Subcutaneous abdominal adipose tissue (tissue), 5 donors: ENCODE data around the gene DNAAF1.
"Not testable (repeated sequence)": the region's sequence is repeated elsewhere in the genome, so short reads cannot be mapped to it uniquely, and the experiment has no call there.

Experiments used
- H3K27ac ChIP-seq: one replicate; pipeline ENCODE4 v1.7.0; 2013; ENCODE audit warnings: low read depth, mild to moderate bottlenecking, inconsistent platforms, low read length, moderate library complexity
- H3K27me3 ChIP-seq, 5 donors: one replicate each; pipeline ENCODE4 v1.7.0; 2013; ENCODE audit warnings: low read length in 5 of 5, inconsistent platforms in 1 of 5; ENCODE audit not compliant: control insufficient read depth in 5 of 5, insufficient read depth in 4 of 5
- H3K36me3 ChIP-seq, 5 donors: one replicate each; pipeline ENCODE4 v1.7.0; 2013; ENCODE audit warnings: low read length in 5 of 5; ENCODE audit not compliant: control insufficient read depth in 5 of 5, insufficient read depth in 5 of 5
- H3K4me1 ChIP-seq, 5 donors: one replicate each; pipeline ENCODE4 v1.7.0; 2013; ENCODE audit warnings: low read length in 5 of 5, mild to moderate bottlenecking in 3 of 5, moderate library complexity in 1 of 5; ENCODE audit not compliant: control insufficient read depth in 5 of 5, insufficient read depth in 5 of 5
- H3K4me3 ChIP-seq, 5 donors: one replicate each; pipeline ENCODE4 v1.7.0; 2013; ENCODE audit warnings: low read length in 5 of 5, low read depth in 1 of 5
- H3K9ac ChIP-seq, 5 donors: one replicate each; pipeline ENCODE4 v1.7.0; 2013; ENCODE audit warnings: low read length in 5 of 5, mild to moderate bottlenecking in 4 of 5, moderate library complexity in 3 of 5
- H3K9me3 ChIP-seq, 5 donors: one replicate each; pipeline ENCODE4 v1.7.0; 2013; ENCODE audit warnings: low read length in 5 of 5; ENCODE audit not compliant: control insufficient read depth in 5 of 5
- donor health status: healthy.
- donor health status: healthy.
- donor health status: healthy.
- donor health status: healthy.
- donor health status: healthy.

Gene DNAAF1

DNA sequence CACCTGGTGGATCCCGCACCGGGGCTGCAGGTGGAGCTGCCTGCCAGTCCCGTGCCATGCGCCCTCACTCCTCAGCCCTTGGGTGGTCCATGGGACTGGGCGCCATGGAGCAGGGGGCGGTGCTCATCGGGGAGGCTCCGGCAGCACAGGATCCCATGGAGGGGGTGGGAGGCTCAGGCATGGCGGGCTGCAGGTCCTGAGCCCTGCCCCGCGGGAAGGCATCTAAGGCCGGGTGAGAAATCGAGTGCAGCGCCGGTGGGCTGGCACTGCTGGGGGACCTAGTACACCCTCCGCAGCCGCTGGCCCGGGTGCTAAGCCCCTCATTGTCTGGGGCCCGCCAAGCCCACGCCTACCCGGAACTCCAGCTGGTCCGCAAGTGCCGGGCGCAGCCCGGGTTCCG, 59.4 kb downstream of the DNAAF1 start:
- not testable (repeated sequence) for H3K9me3 ChIP-seq, H3K36me3 ChIP-seq, H3K4me1 ChIP-seq, H3K4me3 ChIP-seq, H3K27me3 ChIP-seq, H3K27ac ChIP-seq, H3K9ac ChIP-seq

DNA sequence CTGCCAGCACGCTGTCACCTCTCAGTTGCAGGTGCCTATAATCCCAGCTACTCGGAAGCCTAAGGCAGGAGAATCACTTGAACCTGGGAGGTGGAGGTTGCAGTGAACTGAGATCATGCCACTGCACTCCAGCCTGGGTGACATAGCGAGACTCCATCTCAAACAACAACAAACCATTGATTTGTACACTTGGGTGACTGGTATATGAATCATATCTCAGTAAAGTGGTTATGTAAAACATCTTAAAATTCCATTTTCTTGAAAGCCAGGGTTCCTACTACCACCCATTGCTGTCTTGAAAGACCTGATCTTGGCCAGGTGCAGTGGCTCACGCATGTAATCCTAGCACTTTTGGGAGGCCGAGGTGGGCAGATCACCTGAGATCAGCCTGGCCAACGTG, 60.0 kb downstream of the DNAAF1 start:
- H3K4me3 ChIP-seq, H3K4me1 ChIP-seq, H3K9ac ChIP-seq, H3K27ac ChIP-seq, H3K9me3 ChIP-seq, H3K36me3 ChIP-seq, H3K27me3 ChIP-seq: not testable (repeated sequence)

DNA sequence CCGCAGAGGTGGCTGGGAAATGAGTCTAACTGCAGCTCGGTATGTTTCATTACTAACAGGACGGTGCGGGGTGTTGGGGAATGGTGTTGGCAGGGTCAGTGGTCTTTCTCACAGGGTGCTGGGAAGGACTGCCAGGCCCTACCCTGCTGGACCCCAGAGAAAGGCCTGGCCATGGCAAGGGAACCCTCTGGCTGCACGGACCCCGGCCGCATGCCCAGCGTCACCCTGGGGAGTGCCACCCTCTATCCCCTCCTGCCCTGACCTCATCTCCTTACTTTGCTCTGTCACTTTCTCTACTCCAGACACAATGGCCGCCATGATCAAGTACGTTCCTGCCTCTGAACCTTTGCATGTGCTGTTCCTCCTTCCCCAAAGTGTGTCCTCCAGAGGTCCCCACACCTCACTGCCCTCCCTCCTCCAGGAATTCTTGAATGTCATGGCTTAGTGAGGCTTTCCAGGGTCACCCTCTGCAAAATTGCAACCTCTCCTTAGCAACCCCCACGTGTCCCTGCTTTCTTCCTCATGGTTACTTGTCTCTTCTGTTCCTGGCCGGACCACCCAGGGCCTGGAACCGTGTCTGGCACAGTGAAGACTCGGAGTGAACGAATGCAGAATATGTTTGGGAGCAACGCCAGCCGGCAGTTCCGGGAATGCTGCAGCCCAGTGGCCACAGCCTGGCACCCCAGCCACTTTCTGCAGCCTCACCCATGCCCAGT, 61.0 kb downstream of the DNAAF1 start:
- no peaks in the 10 kb centered on the region for H3K36me3 ChIP-seq
- H3K9me3 ChIP-seq, result no peaks in the 10 kb centered on the region
- H3K4me3 ChIP-seq, result no peak overlapping the region
- no peak overlapping the region for H3K9ac ChIP-seq
- no peak overlapping the region for H3K27ac ChIP-seq
- no peaks in the 10 kb centered on the region for H3K4me1 ChIP-seq
- peaks cover 0 to 2% (median 0%) of the 10 kb centered on the region in 5 donors for H3K27me3 ChIP-seq

DNA sequence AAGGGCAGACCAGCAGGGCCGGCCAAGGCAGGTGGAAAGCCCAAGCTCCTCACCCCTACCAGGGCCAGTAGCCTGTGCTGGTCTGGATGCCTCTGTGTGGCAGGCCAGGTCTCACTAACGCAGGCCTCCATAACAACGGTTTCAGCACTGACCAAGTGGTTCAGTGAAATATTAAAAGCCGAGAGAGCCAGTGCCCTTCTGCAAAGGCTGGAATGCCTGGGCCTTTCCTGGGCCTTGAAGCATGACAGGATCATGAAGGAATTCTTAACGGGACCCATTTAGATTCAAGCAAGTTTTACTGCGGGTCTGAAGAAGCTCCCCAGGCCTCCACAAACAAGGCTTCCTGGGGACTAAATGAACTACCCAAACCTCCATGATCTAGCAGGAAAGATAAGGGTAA, 62.1 kb downstream of the DNAAF1 start:
- H3K9ac ChIP-seq, result no peak overlapping the region
- no peaks in the 10 kb centered on the region for H3K4me1 ChIP-seq
- H3K36me3 ChIP-seq, result no peaks in the 10 kb centered on the region
- H3K9me3 ChIP-seq, result no peaks in the 10 kb centered on the region
- no peak overlapping the region for H3K4me3 ChIP-seq
- H3K27me3 ChIP-seq, result peaks cover 0 to 2% (median 0%) of the 10 kb centered on the region in 5 donors
- H3K27ac ChIP-seq, result no peak overlapping the region

DNA sequence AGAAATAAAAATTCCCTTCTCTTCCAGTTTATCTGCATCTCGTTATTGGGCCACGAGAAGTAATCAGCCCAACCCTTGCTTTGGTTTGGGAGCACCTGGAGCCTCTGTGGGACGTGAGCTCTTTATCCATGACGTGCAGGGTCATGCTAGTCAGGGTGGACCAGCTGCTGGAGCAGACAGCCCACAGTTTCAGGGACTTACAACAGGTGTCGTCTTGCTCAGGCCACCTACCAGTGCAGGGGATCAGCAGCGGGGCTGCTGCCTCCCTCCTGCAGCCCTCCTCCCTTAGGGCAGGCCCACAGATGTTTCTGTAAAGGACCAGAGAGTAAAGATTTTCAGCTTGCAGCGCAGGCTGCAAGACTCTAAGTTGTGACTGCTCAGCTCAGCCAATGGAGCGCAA, 62.8 kb downstream of the DNAAF1 start:
- H3K4me1 ChIP-seq, result no peaks in the 10 kb centered on the region
- H3K36me3 ChIP-seq, result no peaks in the 10 kb centered on the region
- H3K9me3 ChIP-seq, result no peaks in the 10 kb centered on the region
- H3K27ac ChIP-seq, result no peak overlapping the region
- H3K4me3 ChIP-seq, result no peak overlapping the region
- no peak overlapping the region for H3K9ac ChIP-seq
- peaks cover 0 to 2% (median 0%) of the 10 kb centered on the region in 5 donors for H3K27me3 ChIP-seq

DNA sequence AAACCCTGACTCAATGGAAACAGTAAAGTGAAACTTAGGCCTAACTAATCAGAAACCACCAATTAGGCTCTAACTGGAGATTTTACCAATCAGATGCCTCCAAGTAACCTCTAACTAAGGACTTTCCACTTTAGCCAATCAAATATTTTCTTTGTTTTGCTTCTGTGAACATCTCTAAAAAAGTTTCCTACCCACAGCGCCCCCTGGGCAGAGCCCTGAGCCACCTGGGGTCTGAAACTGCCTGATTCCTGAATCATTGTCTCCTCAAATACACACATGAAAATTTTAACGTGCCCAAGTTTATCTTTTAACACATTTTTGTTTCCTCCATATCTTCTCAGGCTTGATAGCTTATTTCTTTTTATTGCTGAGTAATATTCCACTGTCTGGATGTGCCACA, 64.9 kb downstream of the DNAAF1 start:
- Histone ChIP-seq H3K27me3 (peaks cover 0 to 2% (median 0%) of the 10 kb centered on the region in 5 donors), H3K27ac (no peak overlapping the region), H3K36me3 (no peaks in the 10 kb centered on the region), H3K9ac (no peak overlapping the region), H3K4me1 (peaks cover 0 to 2% (median 0%) of the 10 kb centered on the region in 5 donors), H3K9me3 (no peaks in the 10 kb centered on the region), H3K4me3 (no peak overlapping the region)

DNA sequence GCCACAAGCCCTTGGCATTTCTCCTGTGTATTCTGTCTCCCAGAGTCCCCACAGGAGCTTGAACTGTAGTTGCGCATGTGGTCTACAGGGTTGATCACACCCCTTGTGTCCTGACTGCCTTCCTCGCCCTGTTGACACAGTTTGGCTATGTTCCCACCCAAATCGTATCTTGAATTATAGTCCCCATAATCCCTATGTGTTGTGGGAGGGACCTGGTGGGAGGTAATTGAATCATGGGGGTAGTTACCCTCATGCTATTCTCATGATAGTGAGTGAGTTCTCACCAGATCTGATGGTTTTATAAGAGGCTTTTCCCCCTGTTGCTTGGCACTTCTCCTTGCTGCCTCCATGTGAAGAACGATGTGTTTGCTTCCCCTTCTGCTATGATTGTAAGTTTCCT, 67.0 kb downstream of the DNAAF1 start:
- H3K9ac ChIP-seq, result no peak overlapping the region
- peaks cover 0 to 2% (median 0%) of the 10 kb centered on the region in 5 donors for H3K4me1 ChIP-seq
- H3K4me3 ChIP-seq, result no peak overlapping the region
- H3K27me3 ChIP-seq, result no peaks in the 10 kb centered on the region
- H3K9me3 ChIP-seq, result no peaks in the 10 kb centered on the region
- H3K27ac ChIP-seq, result no peak overlapping the region
- H3K36me3 ChIP-seq, result no peaks in the 10 kb centered on the region

DNA sequence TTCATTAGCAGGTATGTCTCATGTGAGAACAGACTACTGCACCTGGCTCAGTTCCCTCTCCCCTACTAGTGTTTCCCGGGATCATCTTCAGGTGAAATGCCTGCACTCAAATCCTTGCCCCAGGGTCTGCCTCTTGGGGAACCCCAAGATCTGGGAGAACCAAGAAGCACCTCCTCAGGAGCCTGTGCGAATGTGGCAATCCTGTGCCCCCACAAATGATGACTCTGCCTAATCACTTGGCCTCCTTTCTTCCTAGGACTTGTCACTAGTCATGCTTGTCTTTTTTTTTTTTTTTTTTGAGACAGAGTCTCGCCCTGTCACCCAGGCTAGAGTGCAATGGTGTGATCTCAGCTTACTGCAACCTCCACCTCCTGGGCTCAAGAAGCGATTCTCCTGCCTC, 67.5 kb downstream of the DNAAF1 start:
- peaks cover 0 to 2% (median 0%) of the 10 kb centered on the region in 5 donors for H3K4me1 ChIP-seq
- H3K36me3 ChIP-seq, result no peaks in the 10 kb centered on the region
- H3K27ac ChIP-seq, result no peak overlapping the region

DNA sequence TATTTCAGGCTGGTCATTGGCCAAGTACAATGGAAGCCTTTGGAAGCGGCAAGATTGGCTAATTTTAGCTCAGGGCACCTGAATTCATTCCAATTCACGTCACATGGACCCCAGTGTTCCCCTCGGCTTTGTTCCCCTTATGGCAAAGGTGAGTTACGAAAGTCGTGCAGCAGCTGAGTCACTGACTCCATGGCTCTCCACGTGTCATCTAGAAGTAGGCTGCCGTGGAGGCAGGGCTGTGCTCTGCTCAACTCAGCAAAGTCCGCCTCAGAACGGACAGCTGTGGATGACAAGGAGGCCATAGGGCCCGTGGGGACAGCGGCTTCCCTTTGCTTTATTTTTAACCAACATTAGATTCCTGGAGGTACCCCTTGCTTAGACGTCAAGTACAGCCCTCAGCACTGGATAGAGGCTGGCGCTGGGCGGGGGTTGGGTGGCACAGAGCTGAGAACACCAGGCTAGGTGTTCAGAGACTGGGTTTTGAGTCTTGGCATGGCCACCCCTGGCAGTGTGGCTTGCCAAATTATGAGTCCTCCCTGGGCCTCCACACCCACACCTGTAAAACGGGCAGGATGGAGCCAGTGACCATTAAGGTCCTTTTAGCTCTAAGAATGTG, 69.5 kb downstream of the DNAAF1 start:
- Histone ChIP-seq H3K9ac (no peak overlapping the region), H3K4me1 (peaks cover 0 to 2% (median 0%) of the 10 kb centered on the region in 5 donors), H3K4me3 (no peak overlapping the region), H3K9me3 (no peaks in the 10 kb centered on the region), H3K27me3 (no peaks in the 10 kb centered on the region), H3K36me3 (no peaks in the 10 kb centered on the region), H3K27ac (no peak overlapping the region)

More for the DNA sequence above, 67.5 kb downstream of the DNAAF1 start:
- Histone ChIP-seq H3K9me3 (no peaks in the 10 kb centered on the region), H3K4me3 (no peak overlapping the region), H3K27me3 (no peaks in the 10 kb centered on the region), H3K9ac (no peak overlapping the region)

DNA sequence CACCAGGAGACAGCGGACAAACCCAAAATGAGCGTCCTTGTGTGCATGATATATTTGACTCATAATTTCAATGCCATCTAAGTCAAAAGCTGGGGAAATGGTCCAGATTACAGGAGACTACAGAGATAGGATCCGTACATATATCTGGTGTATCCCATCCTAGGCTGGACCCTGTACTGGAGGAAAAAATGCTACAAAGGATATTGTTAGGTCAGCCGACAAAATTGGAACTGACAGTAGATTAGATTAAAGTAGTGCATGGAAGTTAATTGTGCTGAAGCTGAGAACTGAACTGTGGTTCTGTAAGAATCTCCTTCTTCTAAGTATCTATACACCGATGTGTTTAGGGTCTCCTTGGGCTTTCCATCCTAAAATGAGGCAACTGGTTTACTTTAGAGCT, 70.4 kb downstream of the DNAAF1 start:
- H3K4me3 ChIP-seq, result no peak overlapping the region
- H3K4me1 ChIP-seq, result peaks cover 0 to 2% (median 0%) of the 10 kb centered on the region in 5 donors
- H3K27ac ChIP-seq, result no peak overlapping the region
- no peak overlapping the region for H3K9ac ChIP-seq
- H3K9me3 ChIP-seq, result no peaks in the 10 kb centered on the region
- H3K27me3 ChIP-seq, result no peaks in the 10 kb centered on the region
- H3K36me3 ChIP-seq, result no peaks in the 10 kb centered on the region
